Hepatic stellate cell (primary cell): ENCODE data around the gene ABCG8.
A peak's percentile ranks its signal among the peaks of the same experiment; 100 is the strongest.

Experiments
- DNase-seq: peaks from one replicate; pipeline ENCODE4 v3.0.0; 2011; ENCODE audit warnings: low spot score

The ABCG8 gene

DNA sequence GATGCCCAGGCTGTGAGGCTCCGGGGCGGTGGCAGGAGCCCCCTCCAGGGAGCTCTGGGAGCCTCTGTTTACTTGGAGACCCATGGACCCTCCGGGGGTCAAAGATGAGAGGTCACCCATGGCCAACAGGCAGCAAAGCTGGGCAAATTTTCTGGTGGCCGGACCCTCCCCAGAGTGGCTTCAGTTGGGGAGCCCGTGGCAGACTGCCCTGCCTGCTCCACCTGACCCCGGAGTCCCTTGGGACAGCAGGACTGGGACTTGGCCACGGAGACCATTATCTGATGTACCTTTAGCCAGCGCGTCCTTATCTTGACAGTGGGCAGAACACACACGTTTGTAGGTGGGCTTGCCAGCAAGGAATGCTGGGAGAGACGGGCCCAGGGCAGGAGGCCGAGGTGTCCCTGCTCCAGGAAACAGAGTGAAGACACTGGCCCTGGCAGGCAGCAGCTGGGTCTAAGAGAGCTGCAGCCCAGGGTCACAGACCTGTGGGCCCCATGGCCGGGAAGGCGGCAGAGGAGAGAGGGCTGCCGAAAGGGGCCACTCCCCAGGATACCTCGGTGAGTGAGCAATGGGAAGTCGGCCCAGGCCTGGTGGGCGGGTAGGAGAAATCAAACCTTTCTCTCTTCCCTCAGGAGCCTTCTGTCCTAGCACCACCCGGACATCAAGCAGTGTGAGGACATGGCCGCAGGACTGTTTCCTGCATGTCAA is at the start of gene ABCG8, which contains the start of gene ABCG5:
Gene ABCG8 (plus strand): TSS at position 412 of the 708 bp plus-strand sequence. CDS start 83 bp downstream, at position 495.
Gene ABCG5 (minus strand): TSS at position 280 of the 708 bp plus-strand sequence. CDS start 160 bp downstream, at position 120.
- no peak for DNase-seq

- DNase-seq: peak; percentile 5
Measured at GRCh38 chr2:43790147-43790546, 48.6 kb upstream of the ABCG8 start.

DNA sequence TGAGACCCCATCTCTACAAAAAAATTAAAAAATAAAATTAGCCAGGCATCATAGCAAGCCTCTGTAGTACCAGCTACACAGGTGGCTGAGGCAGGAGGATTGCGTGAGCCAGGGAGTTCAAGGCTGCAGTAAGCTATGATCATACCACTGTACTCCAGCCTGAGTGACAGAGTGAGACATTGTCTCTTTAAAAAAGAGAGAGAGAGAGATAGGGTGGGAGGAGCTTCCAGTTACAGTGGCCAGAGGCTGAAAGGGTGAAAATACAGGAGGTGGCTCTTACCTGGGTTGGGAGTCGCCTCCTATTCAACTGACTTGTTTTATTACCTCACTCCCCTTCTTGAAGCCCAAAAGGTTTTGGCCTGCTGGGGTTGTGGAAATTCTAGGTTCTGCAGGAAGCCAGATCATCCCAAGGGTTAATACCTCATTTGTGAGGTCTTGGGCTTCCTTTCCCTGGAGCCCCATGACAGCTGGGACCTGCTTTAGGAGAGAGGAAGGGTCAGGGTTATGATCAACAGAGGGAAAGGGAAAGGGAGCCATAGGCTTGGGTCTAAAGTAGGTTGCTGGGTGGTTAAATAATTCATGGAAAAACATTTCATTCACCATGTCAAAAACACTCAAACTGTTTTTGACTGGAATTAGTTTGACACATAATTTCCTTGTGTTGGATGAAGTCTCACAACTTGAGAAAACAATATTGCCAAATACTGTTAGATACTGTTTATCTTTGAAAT is 47.6 kb upstream of the ABCG8 start:
- DNase-seq: no peak

- no peak for DNase-seq
Measured at GRCh38 chr2:43792653-43793052, 46.1 kb upstream of the ABCG8 start.

DNA sequence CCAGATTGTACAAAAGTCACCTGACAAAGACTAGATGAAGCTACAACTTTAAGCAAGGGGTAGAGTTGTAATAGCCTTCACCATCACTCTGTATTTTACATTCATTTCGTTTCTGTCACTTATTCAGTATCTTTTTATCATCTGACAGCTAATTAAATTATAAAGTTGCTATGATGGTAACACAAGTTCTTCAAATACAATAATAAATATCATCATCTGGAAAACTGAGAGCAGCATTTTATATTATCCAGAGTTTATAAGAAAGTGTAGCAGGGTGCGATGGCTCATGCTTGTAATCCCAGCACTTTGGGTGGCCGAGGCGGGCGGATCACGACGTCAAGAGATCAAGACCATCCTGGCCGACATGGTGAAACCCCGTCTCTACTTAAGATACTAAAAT is 43.8 kb upstream of the ABCG8 start:
- DNase-seq: no peak

- no peak for DNase-seq
Measured at GRCh38 chr2:43796206-43796605, 42.6 kb upstream of the ABCG8 start.

- DNase-seq: no peak
Measured at GRCh38 chr2:43798300-43798699, 40.5 kb upstream of the ABCG8 start.

- DNase-seq: no peak
Measured at GRCh38 chr2:43800894-43801293, 37.9 kb upstream of the ABCG8 start.

DNA sequence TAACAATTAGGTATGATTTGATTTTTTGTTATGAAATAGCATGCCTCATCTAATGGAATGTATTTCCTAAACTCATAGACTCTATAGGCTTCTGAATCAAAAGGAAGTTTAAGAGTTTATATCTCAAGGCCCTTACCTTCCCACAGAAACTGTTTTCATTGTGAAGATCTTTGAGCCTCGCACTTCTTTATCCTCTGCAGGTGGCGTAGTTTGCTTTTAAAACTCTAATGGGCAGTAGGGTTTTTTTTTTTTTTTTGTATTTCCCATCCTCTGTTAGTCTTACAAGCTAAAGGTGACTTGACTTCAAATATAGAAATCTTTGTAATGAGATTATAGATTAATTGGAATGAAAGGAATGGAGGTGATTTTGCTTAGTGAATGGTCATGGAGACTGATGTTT is 36.6 kb upstream of the ABCG8 start:
- no peak for DNase-seq

DNA sequence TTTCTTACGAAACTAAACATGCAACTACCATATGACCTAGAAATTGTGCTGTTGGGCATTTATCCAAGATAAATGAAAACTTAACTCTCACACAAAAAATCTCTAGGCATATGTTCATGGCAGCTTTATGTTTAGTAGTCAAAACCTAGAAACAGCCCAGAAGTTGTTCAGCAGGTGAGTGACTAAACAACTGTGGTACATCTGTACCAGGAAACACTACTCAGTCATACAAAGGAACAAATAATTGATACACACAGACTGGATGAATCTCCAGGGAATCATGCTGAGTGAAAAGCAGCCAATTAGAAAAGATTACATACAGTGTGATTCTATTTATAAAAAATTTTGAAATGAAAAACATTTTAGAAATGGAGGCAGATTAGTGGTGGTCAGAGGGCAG is 35.7 kb upstream of the ABCG8 start:
- no peak for DNase-seq

GRCh38 chr2:43806719-43807031 is 32.1 kb upstream of the ABCG8 start:
- no peak for DNase-seq

DNA sequence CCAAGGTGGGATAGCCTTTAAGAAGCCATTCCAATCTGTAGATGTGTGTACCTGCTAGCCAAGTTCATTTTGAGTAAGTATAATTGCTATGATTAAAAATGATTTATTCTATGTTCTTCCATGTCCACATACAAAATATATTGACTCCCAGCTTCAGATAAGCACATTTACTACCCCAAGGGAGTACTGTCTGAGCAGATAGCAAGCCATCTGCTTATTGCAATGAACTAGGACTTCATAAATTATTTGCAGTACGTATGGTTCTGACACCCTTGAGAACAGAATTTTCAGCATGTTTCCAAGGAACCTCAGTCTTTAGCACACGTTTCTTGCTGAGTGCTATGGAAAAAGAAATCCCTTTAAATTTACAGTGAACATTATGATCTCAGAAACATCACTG is 28.3 kb upstream of the ABCG8 start:
- no peak for DNase-seq

- DNase-seq: no peak
Measured at GRCh38 chr2:43810888-43811287, 27.9 kb upstream of the ABCG8 start.

GRCh38 chr2:43812006-43812405 is 26.8 kb upstream of the ABCG8 start:
- DNase-seq: no peak

DNA sequence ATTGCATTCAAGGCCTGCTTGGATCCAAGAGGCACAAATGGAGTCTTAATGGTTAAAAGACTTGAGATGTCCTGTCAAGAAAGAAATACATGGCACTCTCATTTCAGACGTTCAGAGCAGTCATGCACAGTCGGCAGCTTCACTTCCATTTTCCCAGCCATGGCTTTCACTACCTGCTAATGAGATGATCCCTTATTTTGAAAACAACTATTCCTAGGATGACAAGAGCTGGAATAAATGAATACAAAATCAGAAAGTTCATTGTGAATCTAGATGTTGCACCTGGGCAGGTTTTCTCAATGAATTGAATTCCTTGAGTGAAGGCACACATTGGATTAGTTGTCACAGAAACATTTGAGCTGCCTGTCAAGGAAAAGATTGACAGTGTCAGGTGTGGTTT is 25.8 kb upstream of the ABCG8 start:
- DNase-seq: no peak

GRCh38 chr2:43814711-43815110 is 24.1 kb upstream of the ABCG8 start:
- no peak for DNase-seq

DNA sequence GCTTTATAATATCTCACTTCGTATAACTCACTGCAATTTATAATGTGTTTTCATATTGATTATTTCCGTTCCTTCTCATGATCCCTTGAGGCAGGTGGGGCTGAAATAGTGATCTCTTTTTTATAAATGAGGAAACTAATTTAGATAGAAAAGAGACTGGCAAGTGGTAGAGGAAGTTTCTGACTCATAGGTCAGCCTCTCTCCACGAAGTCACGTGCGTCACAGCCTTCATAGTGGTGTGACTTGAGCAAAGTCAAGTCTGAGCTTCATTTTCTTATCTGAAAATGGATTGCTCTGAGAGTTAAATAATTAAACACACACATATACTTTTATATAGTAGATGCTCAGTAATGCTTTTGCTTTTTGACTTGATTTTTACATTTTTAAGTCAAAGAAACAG is 20.0 kb upstream of the ABCG8 start:
- DNase-seq: no peak

DNA sequence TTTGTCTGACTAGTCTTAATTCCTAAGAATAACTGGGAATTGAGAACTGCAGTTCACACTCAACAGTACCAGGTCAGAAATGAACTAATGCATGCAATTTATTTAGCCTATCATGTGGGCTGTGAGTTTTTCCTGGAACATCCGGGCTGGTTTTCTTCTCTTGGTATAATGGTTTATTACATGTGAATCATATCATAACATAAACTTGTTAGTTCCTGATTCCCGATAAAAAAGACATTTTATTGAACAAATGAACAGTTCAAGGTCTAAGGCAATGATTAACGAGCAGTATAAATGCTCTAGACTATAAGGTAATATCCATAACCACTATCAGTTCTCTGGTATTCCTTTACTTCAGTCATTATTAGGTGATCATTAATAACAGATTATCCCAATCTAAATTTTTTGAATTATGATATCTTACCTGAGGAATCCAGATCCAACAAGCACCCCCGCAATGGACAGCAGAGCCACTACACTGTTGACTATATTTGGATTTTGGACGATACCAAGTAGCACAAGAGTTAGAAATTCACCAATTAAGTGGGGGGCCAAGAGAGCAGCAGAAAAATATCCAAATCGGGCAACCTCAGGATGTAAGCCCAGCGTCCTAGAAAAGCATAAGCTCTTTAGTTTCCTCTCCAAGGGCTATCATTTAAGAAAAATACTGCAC is 19.1 kb upstream of the ABCG8 start:
- no peak for DNase-seq

- no peak for DNase-seq
Measured at GRCh38 chr2:43822839-43823238, 15.9 kb upstream of the ABCG8 start.

DNA sequence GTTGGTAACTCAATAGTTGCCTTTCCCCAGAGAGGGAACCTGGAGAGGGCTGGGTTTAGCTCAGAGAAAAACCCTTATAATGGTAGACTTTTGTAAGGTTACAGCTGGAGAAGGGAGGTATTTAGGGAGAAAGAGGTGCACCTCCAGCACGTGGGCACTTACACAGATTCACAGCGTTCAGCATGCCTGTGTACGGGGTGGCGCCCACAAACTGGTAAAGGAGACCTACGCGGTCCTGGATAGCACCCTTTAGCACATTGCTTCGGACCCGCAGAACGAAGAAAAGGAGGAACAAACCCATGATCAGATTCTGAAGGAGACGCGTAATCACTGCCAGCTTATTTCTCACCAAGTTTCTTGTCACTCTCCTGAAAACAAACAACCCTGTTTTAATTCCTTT is 15.0 kb upstream of the ABCG8 start:
- DNase-seq: no peak

- no peak for DNase-seq
Measured at GRCh38 chr2:43824512-43824911, 14.3 kb upstream of the ABCG8 start.

- no peak for DNase-seq
Measured at GRCh38 chr2:43824951-43825493, 13.7 kb upstream of the ABCG8 start.

DNA sequence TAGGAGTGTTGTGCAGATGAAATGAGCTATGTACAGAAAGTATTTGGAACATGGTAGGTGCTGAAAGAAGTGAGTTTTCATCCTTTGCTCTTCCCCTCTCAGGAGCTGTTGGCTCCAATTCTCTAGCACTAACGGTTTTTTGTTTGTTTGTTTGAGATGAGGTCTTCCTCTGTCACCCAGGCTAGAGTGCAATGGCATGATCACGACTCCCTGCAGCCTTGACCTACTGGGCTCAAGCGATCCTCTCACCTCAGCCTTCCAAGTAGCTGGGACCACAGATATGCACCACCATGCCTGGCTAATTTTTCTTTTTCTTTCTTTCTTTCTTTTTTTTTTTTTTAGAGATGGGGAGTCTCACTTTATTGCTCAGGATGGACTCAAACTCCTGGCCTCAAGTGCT is 12.9 kb upstream of the ABCG8 start:
- DNase-seq: no peak
